Measurements from ENCODE around the gene CYP26A1.

CYP26A1 gene

GRCh38 chr10:93066544-93066913 lies 7.2 kb upstream of the CYP26A1 start:
- no peak for TF ChIP-seq CTCF (IDR thresholded peaks at IDR 0.05; ENCODE audit: insufficient read depth, low read length, poor library complexity, severe bottlenecking)
- DNase-seq (ENCODE audit: extremely low read depth, insufficient read length): no peak
- Histone ChIP-seq H3K27me3 (replicated peaks; ENCODE audit: control insufficient read depth, insufficient read depth, low read length) (peaks cover 6% of the 10 kb centered on the region), H3K36me3 (ENCODE audit: control insufficient read depth, insufficient read depth, low read length) (no peaks in the 10 kb centered on the region), H3K4me3 (replicated peaks; ENCODE audit: low read depth, low read length) (no peak overlapping the region)

- TF ChIP-seq CTCF (IDR thresholded peaks at IDR 0.05; ENCODE audit: insufficient read depth, low read length, poor library complexity, severe bottlenecking): no peak
- no peak overlapping the region for H3K4me3 ChIP-seq (replicated peaks; ENCODE audit: low read depth, low read length)
- peaks cover 10% of the 10 kb centered on the region for H3K27me3 ChIP-seq (replicated peaks; ENCODE audit: control insufficient read depth, insufficient read depth, low read length)
- H3K36me3 ChIP-seq (ENCODE audit: control insufficient read depth, insufficient read depth, low read length): no peaks in the 10 kb centered on the region
- DNase-seq (ENCODE audit: extremely low read depth, insufficient read length): no peak
Measured at GRCh38 chr10:93067443-93068365, 6.0 kb upstream of the CYP26A1 start.

GRCh38 chr10:93068411-93069244 lies 5.1 kb upstream of the CYP26A1 start:
- TF ChIP-seq CTCF (IDR thresholded peaks at IDR 0.05; ENCODE audit: insufficient read depth, low read length, poor library complexity, severe bottlenecking): peak; percentile 13
- H3K27me3 ChIP-seq (replicated peaks; ENCODE audit: control insufficient read depth, insufficient read depth, low read length): peaks cover 13% of the 10 kb centered on the region
- H3K36me3 ChIP-seq (ENCODE audit: control insufficient read depth, insufficient read depth, low read length): no peaks in the 10 kb centered on the region
- no peak overlapping the region for H3K4me3 ChIP-seq (replicated peaks; ENCODE audit: low read depth, low read length)
- no peak for DNase-seq (ENCODE audit: extremely low read depth, insufficient read length)

GRCh38 chr10:93069245-93069561 lies 4.5 kb upstream of the CYP26A1 start:
- TF ChIP-seq CTCF (IDR thresholded peaks at IDR 0.05; ENCODE audit: insufficient read depth, low read length, poor library complexity, severe bottlenecking): no peak
- peaks cover 13% of the 10 kb centered on the region for H3K27me3 ChIP-seq (replicated peaks; ENCODE audit: control insufficient read depth, insufficient read depth, low read length)
- no peak for DNase-seq (ENCODE audit: extremely low read depth, insufficient read length)
- H3K36me3 ChIP-seq (ENCODE audit: control insufficient read depth, insufficient read depth, low read length): no peaks in the 10 kb centered on the region
- H3K4me3 ChIP-seq (replicated peaks; ENCODE audit: low read depth, low read length): no peak overlapping the region

- Histone ChIP-seq H3K4me3 (replicated peaks; ENCODE audit: low read depth, low read length) (no peak overlapping the region), H3K27me3 (replicated peaks; ENCODE audit: control insufficient read depth, insufficient read depth, low read length) (peaks cover 15% of the 10 kb centered on the region), H3K36me3 (ENCODE audit: control insufficient read depth, insufficient read depth, low read length) (no peaks in the 10 kb centered on the region)
- no peak for TF ChIP-seq CTCF (IDR thresholded peaks at IDR 0.05; ENCODE audit: insufficient read depth, low read length, poor library complexity, severe bottlenecking)
- DNase-seq (ENCODE audit: extremely low read depth, insufficient read length): no peak
Measured at GRCh38 chr10:93070378-93071176, 3.1 kb upstream of the CYP26A1 start.

Measured in GM06990 (cell line).